NCI-H69 (cell line): Measurements from ENCODE around the gene SLCO3A1.

Experiments used
- DNase-seq: peaks from one replicate; lab custom pipeline; 2025; lab: John Stamatoyannopoulos, UW

The SLCO3A1 gene

DNA sequence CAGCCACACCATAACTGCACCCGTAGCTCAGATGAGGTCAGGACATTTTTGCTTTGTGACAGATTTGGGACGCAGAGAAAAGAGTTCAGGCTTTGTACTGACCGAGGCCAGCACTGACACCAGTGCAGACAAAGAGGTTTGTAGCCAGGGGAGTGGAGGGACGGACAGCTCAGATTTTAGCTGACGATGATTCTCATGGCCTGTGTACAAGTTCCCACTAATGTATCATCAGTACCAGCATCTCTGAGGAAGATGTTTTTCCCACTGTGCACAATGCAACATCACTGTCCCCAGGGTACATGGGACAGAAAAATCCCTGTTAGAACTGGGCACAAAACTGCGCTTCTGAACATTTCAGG, 112.7 kb downstream of the SLCO3A1 start:
- DNase-seq = no peak

DNA sequence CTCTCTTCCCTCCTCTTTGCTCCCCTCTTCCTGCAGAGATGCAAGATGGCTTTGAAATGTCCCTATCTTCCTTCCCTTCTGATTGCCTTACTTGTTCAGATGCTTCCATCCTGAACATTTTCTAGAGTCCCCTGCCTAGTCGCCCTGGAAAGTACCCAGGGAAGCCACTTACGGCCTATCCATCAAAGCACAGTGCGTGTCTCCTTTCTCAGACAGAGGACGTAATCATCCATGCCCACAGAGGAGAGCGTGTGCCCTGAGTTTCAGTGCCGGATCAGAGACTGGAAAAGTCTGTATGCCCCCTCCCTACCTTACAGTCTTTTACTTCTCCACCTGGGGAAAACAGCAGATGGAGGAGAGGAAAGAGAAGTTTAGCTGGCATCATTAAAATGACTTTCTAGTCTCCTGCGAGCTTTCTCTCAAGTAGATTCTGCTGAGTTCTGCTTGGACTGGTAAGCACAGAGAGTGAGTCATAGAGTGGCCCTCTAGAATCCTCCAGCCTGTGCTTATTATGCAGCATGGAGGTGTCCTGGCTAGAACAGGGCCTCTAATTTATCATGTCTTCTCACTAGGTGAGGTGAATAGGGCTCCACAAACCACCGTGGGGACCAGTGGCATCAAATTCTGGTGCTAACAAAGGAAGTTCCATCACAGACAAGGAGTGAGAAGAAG, 114.6 kb downstream of the SLCO3A1 start:
- DNase-seq = no peak

DNA sequence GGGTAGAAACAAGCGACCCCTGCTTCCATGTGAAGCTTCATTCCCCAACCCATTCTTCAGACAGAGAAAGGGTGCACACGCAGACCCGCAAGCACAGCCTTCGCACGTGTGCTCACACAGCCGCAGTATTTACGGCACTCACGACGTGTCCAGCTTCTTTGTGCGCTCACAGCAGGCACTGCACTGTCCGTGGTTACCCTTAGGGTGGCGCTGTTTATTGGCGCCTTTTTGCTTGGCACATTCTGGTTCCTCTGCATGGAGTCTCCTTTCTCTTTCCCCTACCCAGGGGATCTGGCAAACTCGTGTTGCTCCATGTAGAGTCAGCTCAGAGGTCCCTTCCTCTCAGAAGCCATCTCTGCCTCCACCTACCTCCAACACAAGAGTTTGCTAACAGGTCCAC, 115.1 kb downstream of the SLCO3A1 start:
- DNase-seq = peak; percentile 33

DNA sequence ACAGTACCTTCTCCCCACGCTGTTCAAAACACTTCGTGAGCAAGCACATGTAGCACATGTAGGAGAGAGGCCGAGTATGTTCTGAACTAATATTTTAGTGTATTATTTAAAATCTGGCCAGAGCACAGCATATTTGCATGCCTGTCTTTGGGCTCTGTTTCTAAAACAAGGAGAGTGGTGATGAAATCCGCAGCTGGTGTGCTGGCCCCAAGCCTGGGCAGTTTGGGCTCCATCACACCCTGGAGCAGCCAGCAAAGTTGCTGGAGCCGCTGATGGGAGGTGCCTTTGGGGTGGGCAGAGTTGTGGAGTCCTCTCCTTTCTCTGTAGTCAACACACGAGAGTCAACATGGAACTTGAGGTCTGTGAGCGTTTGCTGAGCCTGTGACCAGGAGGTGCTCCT, 116.6 kb downstream of the SLCO3A1 start:
- DNase-seq = no peak

DNA sequence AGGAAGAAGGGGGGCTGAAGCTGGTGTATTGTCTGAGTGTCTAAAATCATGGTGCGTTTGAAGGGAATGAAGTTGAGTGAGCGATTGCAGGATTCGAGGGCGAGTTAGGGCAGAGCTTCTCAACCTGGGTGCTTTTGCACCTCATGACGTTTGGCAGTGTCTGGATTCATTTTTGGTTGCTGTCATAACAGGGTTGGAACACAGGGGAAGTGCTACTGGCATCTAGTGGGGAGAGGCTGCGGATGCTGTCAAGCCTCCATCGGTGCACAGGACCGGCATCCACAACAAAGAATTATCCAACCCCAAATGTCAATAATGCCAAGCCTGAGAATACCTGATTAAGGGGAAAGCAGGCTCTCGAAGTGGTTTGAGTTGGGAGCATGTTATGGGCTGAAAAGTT, 120.0 kb downstream of the SLCO3A1 start:
- no peak for DNase-seq

DNA sequence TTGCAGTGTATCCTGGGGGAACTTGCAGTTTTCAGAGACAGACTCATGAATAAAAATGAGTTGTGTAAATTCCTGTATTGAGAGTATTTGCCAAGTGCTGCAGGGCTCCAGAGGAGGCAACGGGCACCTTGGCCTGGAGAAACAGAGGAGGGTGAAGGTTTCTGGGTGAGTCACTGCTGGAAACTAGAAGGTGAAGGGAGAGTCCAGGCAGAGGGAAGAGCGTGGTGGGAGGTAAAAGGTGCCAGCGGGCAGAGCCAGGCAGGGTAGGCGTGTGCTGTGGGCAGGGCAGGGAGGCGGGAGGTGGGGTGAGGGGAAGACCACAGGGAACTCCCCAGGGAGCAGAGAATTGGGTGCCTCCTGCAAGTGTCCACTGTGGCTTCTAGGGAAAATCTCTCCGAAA, 120.8 kb downstream of the SLCO3A1 start:
- DNase-seq = no peak

DNA sequence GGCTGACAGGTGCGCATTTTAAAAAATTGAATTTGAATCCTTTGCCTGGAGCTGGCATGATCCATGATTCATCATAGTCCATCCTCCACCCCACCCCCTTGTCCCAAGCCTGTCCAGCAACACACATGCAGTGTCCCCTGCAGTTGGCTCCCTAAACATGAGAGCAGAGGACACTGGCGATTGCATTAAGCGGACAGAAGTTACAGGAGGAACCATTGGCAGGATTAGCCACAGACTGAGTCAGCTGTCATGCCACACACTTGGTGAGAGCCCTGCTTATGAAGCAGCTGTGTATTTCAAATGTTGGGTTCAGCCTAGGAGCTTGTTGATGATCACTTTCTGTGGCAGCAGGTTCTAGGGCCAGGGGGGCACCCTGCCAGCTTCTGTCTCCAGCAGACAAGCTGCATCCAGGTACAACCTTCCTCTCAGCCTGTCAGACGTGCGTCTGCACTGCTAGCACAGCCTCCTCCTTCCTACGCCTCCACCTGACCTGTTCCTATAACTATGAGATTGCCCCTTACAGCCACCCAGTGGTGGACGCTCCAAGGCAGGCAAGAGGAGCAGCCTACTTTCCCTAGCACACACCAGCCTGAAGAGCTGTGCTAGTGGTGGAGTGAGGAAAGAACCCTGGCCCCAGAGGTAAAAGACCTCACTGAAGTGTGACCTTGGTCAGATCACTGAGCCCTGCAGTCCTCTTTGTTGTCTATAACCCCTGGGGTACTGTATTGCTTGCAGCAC, 121.9 kb downstream of the SLCO3A1 start:
- DNase-seq = peak; percentile 19

DNA sequence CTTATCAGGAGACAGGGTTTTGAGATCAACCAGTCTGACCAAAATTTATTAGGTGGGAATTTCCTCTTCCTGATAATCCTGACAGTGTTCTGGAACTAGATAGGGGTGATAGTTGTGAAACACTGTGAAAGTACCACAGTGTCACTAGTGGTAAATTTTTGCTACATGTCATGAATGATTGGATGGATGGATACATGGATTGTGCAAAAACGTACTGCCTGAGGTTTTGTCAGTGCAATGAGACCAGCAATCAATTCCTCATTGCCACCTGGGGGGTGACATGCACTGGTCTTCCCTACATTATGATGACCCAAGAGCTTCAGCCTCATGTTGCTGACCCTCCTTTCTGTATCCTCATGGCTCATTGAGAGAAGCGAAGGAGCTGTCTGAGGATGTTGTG, 123.5 kb downstream of the SLCO3A1 start:
- no peak for DNase-seq

DNA sequence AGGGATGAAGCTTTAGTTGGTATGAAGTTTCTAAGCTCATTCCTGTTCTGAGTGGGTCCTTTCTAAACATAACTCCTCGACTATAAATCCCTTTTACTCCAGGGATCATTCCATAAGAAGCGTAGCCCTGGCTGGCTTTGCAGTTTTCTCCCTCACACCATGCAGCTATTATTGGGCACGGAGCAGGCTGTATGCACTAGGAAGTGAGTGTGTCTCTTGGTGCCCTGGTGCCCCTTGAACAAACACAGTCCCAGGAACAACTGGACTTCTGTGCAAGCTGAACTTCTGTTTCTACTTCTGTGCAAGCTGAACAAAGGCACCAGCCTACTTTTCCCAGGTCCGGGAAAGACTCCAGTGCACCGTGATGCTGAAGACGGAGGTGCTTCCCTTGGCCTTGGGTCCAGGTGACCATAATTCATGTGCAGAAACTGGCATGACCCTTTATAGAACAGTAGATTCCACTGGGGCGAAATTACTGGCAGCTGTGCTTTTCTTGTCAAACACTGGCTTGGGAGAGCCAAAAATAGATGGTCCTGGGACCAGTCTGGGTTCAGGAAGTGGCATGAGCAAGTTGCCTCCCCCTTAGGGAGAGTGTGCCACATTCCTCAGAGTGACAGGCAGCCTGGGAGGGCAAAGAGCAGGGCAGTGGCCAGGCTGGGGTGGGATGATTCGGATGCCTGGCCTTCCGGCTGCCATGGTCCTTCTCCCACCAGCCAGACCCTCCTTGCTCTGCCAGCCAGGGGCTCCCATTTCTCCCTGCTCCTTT, 127.2 kb downstream of the SLCO3A1 start:
- DNase-seq = no peak

DNA sequence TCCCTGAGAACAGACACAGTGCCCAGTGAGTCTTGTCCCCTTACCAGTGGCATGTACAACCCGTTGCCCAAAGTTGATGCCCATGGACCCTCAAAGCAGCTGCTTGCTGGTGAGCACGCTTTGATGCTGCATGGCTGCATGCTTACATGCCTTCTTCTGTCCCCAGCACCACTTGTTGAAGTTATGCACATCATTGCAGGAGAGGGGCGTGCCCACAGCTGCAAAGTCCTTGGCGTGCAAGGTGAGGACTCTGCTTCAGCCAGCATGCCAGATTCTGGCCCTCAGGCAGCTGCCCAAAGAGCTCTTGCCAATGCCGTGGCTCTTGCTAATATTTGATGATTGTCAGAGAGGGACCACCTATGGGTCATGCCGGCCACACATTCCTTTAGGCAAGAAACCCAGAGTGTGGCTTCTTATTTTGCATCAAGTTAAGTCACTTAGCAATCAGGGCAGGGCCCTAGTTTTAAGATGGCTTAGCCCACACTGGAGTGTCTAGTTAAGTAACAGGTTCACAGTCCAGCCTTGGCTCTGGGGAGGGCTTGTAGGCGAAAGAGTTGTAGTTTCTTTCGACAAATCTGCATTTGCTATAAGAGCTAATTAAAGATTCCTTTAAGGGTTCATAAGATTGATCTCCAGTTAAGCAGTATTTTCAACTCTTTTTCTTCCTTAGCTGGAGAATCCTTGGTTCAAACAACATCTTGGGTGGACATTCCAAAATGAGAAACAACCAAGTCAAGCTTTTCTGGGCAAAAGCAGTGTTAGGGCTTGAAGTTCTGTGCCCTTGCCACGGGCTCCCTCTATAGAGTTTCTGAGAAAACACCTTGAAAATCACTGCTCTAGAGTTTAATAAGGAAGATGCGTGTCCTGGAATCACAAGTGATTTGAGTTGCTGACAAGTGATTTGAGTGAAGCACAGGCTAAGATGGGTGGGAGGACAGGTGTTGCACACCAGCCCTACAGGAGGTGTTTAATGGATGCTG, 128.6 kb downstream of the SLCO3A1 start:
- peak; percentile 47 for DNase-seq

DNA sequence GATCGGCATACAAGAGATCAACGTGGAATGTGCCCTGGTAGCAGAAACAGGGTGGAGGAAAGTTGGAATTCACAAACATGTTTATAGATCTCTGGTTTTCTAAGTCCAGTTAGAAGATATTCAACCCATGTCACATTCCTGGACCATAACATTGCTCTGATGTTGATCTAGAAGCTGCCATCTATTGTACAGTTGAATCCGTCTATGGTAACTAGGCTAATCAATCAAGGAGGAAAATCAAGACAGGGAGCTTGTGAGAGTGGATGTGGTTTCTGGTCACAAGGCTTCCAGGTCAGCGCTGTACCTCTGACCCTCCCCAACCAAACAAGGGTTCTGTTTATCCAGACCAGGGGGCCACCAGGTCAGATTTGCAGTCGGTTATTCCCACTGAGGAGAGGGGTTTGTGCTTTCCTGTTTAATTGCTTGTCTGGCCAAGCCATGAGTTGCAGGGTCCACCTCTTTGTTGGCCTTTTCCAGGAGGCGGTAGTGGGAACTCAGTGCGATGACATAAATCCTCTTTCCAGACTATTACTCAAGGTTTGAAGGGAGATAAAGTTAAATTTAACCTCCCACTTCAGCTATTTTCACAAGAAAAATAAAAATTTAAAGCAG, 130.3 kb downstream of the SLCO3A1 start:
- no peak for DNase-seq

DNA sequence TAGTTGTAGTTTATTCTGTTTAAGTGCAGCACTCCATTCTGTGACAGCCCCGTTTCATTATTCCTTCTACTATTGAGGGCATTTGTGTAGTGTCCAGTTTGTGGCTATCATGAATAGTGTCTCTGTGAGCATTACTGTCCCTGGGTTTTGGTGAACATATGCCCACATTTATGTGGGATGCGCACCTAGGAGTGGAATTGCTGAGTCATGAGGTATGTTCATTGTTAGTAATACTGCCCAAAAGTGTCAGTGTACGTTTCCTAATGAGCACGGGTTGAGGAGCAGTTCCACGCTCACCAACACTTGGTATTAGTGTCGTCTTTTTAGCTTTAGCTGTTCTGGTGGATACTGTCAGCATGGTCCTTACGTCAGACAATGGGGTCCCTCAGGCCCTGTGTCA, 131.8 kb downstream of the SLCO3A1 start:
- no peak for DNase-seq

DNA sequence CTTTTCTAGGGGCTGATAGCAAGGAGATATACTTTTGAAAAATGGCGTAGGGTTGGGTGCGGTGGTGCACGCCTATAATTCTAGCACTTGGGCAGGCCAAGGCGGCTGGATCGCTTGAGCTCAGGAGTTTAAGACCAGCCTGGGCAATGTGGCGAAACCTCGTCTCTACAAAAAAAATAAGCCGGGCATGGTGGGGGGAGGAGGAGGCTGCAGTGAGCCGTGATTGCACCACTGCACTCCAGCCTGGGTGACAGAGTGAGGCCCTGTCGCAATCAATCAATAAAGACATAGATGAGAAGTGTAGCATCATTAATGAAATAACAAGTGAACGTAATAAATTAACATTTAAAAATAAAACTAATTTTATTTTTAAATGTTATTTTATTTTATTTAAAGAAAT, 134.6 kb downstream of the SLCO3A1 start:
- DNase-seq = no peak

DNA sequence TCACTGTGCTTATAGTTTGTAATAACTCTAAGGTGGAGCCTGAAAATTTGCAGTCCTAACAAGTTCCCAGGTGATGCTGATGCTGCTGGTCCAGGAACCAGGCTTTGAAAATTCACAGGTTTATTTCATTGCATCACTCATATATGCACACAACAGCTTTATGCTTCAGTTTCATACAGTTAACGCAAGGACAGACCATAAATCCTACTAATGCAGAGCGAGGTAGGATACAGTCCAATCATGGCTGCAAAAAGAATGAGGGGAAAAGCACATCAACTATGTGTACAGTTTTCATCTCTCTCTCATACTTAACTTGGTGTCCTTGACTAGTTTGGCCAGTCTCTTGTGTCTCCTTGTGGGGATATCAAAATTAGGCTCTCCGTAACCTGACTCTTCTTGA, 135.1 kb downstream of the SLCO3A1 start:
- DNase-seq = no peak

DNA sequence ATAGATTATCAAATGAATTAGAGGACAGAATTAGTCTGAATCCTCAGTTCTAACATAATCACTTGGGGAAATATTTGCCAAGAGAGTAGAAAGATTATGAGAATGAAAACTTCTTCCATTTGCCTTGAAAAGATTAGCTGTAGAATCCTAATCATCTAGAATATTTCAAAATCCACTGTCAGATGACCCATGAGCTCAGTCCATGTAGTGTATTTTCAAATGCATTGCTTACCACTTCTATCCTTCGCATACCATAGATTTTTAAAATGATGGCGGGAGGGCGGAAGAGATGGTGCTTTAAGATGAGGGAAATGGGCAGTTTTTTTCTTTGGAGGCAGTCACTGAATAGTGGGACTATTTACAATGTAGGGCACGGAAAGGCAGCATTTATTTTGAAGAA, 136.3 kb downstream of the SLCO3A1 start:
- DNase-seq = no peak

DNA sequence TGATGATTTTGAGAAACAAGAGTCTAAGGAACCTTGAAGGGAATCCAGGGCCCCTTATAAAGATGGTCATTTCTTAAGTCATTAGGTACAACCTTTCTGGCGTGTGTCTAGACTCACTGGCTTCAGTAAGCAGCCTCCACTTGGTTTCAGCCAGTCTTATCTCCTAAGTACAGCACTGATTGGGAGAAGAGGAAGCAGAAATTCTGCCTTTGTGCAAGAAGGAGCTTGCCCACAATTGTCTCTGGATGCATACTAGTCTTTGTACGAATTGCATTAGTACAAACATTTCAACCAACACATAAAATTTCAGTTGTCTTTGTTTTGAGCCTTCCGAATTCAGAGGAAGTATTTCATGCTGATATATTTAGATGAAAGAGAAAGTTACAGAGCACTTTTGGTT, 139.4 kb downstream of the SLCO3A1 start:
- no peak for DNase-seq

DNA sequence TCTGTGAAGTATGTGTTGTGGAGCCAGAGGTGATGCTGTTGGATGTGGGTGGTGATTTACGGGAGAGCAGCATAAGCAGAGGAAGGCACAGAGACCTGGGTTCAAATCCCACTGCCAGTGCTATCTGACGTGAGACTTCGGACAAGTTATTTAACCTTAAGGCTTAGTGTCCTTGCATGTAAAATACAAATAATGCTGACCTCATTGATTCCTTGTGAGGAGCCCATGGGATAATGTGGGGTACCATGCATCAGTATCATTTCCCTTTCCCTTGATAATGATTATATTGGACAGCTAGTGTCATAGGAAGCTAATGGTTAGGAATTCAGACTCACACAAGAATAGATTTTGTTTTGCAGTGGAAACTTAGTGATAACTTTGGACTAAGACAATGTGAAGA, 141.6 kb downstream of the SLCO3A1 start:
- DNase-seq = no peak

DNA sequence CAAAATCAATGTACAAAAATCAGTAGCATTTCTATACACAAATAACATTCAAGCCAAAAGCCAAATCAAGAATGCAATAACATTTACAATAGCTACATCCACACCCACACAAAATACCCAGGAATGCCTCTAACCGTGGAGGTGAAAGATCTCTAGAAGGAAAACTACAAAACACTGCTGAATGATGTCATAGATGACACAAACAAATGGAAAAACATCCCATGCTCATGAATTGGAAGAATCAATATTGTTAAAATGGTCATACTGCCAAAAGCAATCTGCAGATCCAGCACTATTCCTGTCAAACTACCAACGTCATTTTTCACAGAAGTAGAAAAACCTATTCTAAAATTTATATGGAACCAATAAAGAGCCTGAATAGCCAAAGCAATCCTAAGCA, 143.7 kb downstream of the SLCO3A1 start:
- DNase-seq = no peak

DNA sequence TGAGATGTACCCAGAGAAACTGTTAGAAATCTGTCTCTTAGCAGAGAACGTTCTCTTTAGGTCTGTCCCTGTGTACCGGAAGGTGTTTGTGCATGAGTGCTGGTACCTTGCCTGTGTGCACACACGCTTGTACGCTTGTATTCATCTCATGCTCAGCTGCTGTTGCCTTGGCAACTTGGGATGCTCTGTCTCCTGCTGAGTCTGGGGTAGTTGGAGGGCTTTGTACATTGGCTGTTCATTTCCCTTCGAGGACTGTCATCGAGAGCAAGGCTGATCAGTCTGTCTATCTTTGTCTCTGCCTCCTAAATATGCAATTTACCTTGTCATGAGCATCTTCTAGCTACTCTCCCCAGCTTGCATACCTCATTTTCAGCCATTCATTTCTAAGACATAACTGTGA, 147.2 kb downstream of the SLCO3A1 start:
- peak; percentile 65 for DNase-seq

DNA sequence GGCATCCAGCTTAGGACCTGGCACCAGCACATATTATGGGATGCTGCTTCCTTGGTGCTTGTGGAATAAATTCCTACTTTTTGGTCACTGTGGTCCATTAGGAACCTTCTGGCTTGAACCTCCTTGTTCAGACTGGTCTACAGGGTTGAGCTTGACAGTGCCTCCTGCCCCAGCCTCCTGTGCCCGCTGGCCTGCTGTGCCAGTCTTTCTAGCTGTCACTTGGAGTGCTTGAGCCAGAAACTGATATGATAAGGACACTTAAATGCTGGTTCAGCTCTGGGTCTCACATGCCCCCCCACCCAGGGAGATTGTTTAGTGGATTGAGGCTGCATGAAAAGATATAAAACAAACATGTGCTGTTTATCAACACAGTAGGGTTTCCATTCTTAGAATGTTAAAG, 147.8 kb downstream of the SLCO3A1 start:
- peak; percentile 81 for DNase-seq

DNA sequence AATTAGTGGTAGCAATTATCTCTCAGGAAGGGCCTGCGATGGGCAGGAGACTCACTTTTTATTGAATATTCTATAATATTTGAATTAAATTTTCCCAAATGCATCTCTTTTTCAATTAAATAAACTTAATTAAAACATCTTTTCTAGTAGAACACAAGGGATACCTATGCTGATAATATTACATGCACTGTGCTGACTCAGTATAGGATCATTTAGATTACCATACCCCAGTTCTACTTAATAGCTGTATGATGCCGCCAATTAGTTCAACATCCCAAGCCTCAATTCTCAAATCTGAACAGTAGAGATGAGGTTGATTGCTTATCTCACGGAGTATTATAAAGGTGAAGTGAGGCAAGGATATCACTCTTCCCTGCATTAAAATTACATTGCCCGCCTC, 149.2 kb downstream of the SLCO3A1 start:
- no peak for DNase-seq
